Activated CD4-positive, CD25-positive, alpha-beta regulatory T cell treated with anti-CD3 and anti-CD28 coated beads, Interleukin-2, amount 50 U/mL, for 72 hours (primary cell): Measurements from ENCODE around the gene C2orf92.
A peak's percentile ranks its signal among the peaks of the same experiment; 100 is the strongest.

Source experiments
- DNase-seq: peaks from one replicate; pipeline ENCODE4 v3.0.0; 2021

The C2orf92 gene

GRCh38 chr2:97714950-97715652, 45.6 kb downstream of the C2orf92 start:
- no peak for DNase-seq

- DNase-seq = peak; percentile 18
These were observed 46.6 kb downstream of the C2orf92 start for GRCh38 chr2:97715951-97716694.

GRCh38 chr2:97716695-97717612, 47.4 kb downstream of the C2orf92 start:
- no peak for DNase-seq

DNA sequence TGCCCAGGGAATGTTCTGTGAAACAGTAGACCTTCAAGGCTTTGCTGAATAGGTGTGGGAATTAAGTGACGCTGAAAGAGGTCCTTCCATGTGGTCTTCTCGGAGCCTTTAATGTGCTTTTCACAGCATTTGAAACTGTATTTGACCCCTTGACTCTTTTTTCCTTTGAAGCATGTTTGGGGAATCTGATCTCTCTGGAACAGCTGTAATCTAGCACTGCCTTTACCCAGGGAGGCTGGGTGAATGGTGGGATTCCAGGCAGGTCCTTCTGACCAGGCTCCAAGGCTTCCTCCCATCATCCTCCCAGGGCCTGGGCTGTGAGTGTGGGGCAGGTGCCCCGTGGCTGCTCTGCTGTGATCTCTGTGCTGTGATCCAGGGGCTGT, 48.1 kb downstream of the C2orf92 start:
- DNase-seq = no peak

- peak; percentile 68 for DNase-seq
These were observed 48.8 kb downstream of the C2orf92 start for GRCh38 chr2:97718051-97718882.

GRCh38 chr2:97718942-97719341, 49.4 kb downstream of the C2orf92 start:
- DNase-seq = no peak

GRCh38 chr2:97719362-97720155, 50.0 kb downstream of the C2orf92 start:
- no peak for DNase-seq

DNA sequence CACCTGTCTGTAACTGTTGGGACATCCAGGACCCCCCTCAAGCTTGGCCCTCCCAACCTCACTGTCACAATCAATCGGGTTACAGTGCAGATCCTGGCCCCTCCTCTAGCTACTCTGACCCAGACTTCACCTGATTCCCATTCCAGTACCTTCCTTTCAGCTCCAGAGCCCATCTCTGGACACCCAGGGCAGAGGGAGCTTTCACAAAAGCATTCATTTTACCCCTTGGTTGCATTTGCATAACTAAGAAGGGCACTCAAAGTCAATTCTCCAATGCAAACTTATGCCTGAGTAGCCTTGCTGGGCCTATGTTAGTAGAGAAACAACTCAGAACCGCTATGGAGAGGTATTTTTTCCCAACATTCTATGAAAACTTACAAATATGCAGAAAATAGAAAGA, 51.2 kb downstream of the C2orf92 start:
- DNase-seq = no peak

- DNase-seq = no peak
These were observed 52.7 kb downstream of the C2orf92 start for GRCh38 chr2:97722227-97722626.

GRCh38 chr2:97723156-97724072, 53.9 kb downstream of the C2orf92 start:
- DNase-seq = no peak

DNA sequence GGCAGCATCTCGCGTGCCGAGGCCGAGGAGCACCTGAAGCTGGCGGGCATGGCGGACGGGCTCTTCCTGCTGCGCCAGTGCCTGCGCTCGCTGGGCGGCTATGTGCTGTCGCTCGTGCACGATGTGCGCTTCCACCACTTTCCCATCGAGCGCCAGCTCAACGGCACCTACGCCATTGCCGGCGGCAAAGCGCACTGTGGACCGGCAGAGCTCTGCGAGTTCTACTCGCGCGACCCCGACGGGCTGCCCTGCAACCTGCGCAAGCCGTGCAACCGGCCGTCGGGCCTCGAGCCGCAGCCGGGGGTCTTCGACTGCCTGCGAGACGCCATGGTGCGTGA, 54.5 kb downstream of the C2orf92 start:
- no peak for DNase-seq

DNA sequence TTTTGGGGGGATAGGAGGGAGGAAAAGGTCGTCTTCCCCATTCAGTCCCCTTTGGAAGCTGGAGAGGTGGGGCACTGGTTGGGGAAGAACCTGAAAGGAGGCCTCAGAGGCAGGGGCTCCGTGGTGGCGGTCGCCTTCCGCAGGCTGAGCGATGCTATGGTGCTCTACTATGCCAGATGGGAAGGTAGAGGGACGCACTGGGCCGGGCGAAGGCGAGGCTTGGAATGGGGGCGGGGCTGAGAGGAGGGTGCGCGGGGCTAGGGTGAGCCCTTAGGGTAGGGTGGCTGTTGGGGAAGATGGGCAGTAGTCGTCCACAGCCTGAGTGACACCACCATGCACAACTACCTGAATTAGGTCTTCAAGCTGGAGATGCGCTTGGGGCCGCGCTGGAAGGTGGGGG, 55.0 kb downstream of the C2orf92 start:
- DNase-seq = no peak

- no peak for DNase-seq
These were observed 55.6 kb downstream of the C2orf92 start for GRCh38 chr2:97724946-97725688.

DNA sequence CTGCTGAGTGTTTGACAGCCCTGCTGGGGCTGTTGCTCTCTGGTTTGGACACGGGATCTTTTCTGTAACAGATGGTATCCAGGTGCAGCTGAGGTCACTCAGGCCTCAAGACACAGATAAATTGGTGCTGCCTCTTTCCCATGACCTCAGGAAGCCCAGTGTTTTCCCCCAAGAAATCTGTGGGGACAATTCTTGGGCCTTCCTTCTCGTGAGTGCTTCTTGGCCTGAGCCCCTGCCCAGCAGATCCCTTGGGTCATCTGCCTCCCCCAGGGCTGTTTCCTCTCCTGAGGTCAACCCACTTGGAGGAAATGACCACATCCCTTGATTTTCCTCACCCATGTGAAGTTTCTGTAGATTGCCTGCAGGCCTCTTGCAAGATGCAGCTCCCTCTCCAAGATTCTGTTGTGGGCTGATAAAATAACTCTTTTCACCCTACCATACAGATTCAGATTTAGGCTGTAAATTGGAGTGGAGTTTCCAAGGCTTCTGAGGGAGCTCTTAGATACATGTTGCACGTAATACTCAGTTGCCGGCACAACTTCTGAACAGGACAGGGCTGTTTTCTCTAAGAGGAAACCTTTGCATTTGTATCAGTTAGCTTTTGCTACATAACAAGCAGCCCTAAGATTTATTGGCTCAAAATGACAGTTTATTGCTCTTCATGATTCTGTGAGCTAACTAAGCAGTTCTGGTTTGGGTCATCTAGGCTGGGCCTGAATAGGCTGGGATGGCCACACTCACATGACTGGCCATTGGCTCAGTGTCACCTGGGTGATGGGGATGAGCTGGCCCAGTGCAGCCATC, 57.0 kb downstream of the C2orf92 start:
- no peak for DNase-seq

GRCh38 chr2:97727296-97727695, 57.8 kb downstream of the C2orf92 start:
- DNase-seq = no peak

- peak; percentile 16 for DNase-seq
These were observed 58.7 kb downstream of the C2orf92 start for GRCh38 chr2:97728091-97728731.

- DNase-seq = no peak
These were observed 60.7 kb downstream of the C2orf92 start for GRCh38 chr2:97730245-97730644.

- DNase-seq = no peak
These were observed 61.9 kb downstream of the C2orf92 start for GRCh38 chr2:97731274-97732020.
